GM21529 (cell line): ENCODE data around the gene TIMM17A.
"Not testable (repeated sequence)": the region's sequence is repeated elsewhere in the genome, so short reads cannot be mapped to it uniquely, and the experiment has no call there.

Experiments
- ATAC-seq: cut with Tn5 transposase; IDR thresholded peaks from one replicate; pipeline ENCODE4 v1.9.1; 2021; ENCODE audit not compliant: unreplicated experiment

The TIMM17A gene

DNA sequence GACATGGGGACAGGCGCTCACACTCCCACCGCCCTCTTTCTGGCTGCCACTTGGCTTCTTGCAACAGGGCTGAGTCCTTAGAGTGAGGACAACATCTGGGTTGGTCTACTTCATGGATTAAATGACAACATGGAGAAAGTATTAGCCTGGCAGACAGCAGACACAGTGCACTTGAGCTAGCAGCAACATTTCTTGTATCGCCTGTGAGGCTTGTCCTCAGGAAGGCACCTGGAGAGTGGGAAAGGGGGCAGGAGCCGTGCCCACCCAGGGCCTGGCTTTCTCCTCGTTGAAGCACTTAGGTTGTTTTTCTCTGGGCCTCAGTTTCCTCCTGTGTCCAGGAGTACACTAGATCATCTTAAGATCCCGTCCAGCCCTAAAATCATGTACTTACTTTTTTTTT, 58.8 kb downstream of the TIMM17A start:
- ATAC-seq = no peak

DNA sequence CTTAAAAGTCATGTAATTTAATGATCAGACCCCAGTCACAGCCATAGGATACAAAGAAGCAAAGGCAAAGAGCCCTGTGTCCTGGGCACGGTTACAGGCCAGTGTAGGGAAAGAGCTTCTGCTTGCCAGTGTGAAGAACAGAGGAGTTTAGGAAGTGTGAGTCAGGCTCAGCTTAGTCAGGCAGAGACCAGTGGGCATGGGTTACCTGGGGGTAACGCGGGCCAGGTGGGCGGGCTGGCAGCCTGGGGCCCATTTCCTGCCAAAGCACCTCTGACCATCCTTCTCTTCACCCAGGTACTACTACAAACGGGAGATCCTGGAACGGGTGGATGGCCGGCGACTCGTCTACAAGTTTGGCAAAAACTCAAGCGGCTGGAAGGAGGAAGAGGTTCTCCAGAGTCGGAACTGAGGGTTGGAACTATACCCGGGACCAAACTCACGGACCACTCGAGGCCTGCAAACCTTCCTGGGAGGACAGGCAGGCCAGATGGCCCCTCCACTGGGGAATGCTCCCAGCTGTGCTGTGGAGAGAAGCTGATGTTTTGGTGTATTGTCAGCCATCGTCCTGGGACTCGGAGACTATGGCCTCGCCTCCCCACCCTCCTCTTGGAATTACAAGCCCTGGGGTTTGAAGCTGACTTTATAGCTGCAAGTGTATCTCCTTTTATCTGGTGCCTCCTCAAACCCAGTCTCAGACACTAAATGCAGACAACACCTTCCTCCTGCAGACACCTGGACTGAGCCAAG, 59.8 kb downstream of the TIMM17A start:
- no peak for ATAC-seq

DNA sequence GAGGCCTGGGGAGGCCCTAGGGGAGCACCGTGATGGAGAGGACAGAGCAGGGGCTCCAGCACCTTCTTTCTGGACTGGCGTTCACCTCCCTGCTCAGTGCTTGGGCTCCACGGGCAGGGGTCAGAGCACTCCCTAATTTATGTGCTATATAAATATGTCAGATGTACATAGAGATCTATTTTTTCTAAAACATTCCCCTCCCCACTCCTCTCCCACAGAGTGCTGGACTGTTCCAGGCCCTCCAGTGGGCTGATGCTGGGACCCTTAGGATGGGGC, 60.3 kb downstream of the TIMM17A start:
- no peak for ATAC-seq

DNA sequence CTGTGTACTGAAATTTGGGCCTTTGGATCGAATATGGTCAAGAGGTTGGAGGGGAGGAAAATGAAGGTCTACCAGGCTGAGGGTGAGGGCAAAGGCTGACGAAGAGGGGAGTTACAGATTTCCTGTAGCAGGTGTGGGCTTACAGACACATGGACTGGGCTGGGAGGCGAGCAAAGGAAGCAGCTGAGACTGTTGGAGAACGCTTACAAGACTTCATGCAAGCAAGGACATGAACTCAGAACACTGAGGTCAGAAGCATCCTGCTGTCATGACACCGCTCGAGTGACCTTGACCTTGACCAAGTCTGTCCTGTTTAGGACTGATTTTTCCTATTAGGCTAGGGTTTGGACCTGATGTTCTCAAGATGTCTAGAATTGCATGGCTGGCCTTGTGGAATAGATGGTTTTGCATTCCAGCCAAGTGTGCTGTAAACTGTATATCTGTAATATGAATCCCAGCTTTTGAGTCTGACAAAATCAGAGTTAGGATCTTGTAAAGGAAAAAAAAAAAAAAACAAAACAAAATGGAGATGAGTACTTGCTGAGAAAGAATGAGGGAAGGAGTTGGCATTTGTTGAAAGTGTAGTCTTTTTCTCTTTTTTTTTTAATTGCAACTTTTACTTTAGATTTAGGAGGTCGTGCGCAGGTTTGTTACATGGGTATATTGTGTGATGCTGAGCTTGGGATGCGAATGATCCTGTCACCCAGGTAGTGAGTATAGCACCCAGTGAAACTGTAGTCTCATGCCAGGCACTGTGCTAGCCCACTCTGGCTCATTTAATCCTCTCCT, 60.9 kb downstream of the TIMM17A start:
- ATAC-seq = no peak

DNA sequence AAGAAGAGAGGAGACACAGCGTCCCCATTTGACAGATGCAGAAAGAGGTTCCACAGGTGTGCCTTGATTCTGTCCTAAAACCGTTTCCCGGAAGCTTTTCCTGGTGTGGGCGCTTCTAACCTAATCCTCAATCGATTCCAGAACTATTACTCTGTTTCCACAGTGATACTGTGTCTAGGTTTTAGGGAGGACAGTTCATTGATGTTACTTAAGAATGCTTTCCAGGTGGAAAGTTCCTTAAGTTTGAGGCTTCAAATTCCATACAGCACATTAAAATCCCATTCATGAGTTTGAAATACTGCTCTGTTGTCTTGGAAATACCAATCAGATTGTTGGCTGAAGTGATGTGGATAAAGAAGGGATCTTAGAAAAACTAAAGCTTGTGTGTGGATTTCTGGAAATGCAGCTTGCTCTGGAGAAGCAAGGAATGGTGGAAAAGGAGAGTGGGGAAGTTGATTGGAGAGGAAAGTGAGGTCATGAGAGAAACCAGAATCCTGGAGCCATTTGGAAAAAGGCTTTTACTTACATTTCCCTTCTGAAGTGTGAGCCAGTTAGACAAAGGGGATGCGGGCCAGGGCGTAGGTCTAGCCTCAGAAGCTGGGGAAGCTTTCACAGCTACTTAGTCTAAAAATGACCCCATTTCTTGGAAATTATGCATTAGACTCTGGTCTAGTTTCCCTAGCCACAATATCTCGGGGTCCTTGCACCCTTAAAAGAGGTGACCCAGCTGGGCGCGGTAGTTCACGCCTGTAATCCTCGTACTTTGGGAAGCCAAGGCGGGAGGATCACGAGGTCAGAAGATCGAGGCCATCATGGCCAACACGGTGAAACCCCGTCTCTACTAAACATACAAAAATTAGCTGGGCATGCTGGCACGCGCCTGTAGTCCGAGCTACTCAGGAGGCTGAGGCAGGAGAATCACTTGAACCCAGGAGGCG, 61.8 kb downstream of the TIMM17A start:
- ATAC-seq = no peak

DNA sequence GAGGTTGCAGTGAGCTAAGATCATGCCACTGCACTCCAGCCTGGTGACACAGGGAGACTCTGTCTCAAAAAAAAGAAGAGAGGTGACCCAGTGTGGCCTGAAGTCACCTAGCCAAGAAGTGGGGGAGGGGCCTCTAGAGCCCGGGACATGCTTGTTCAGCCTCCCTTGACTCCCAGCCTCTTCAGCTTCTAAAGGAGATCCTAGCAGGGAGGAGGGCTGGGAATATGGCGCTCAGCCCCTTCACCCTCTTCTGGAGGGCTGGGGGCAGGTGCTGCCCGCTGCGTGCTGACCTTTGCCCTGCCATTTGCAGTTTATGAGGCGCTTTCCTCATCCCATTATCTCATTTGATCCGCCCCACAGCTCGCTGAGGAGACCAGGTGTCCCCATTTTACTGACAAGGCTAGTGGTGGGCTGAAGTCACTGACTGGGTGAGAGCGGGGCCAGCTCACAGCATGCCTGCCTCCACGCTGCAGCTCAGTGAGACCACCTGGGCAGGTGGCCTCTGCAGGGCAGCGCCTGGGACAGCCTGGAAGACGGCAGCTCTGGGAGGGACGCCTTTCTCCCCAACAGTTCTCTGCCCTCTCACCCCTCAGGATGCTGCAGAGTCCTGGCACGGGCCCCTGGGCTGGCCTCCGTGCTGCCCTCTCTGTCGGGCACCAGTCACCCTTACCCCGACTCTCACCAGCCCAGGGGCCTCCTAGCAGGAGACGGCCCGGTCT, 62.6 kb downstream of the TIMM17A start:
- no peak for ATAC-seq

DNA sequence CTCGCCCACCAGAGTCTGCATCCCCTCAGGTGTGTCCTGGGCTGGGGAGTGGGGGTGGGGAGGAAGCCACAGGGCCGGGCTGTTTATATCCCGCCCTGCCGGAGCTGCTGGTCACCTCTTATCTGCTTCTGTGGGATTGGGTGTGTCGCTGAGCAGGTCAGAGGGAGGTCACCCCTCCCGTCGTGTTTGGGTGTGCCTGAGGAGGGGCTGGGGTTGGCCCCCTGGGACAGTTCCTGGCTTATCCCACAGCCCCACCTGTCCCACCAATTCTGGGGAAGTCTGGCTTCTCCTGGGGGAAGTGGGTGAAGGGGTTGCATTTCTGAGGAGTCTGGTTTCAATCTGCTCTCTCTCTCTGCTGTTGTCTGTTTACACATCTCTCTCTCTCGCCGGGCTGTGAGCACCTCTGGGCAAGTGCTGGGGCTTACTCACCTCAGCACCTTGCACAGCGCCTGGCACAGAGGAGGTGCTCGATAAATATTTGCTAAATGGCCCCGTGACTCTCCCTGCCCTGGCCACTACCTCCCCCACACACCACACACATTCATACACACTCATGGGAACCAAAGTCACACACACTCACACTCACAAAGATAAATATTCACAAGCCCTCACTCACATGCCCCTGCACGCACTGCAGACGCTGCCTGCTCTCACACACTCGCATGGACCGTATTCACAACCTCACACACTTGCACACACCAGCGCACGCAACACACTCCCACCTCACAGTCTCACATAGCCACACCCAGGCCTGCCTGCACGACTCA, 63.3 kb downstream of the TIMM17A start:
- no peak for ATAC-seq

DNA sequence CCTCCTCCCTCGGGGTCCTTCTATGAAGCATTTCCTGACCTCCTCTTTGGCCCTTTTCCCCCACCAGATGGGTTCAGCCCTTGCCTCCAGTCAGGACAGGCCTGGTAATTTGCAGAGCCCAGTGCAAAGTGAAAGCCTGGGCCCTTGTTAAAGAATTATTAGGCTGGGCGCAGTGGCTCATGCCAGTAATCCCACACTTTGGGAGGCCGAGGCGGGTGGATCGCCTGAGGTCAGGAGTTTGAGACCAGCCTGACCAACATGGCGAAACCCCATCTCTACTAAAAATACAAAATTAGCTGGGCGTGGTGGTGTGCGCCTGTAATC, 63.9 kb downstream of the TIMM17A start:
- not testable (repeated sequence) for ATAC-seq
